ENCODE results near the gene PPOX.

Gene PPOX

DNA sequence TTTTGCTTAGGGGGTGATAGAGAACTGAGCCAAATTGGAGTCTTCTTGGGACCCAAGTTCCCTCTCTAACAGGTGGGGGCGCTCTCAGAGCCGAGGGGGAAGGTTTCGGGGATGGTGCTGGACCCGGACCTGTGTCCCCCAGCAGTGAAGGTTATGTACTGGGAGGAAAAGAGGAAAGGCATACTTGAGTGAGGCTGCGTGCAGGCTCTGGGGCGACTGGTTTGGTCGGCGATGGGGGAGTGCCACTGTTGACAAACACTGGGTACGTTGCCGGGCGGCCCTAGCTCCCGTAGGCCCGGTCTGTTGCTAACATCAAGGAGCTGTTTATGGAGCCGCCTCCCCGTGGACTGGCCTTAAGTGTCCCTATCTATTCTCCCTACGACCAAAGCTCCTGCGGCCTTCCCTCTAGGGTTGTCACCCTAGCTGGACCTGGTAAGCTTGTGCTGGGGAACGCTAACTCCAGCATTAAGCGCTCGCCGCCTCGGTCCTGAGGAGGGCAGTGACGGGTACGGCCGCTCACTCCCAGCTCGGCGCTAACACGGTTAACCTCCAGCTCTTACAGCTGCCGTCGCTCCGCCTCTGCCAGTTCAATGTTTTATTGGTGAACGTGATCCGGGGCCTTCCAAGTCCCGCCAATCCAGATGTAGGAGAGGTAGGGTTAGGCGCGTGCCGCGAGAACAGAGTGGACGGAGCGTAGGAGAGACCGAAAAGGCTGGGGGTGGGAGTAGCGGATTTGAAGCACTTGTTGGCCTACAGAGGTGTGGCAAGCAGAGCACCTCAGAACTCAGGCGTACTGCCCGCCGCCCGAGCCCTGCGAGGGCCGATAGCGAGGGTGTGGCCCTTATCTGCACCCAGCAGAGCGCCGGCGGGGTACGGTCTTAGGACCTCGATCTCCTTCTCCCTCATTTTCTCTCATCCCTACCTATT is at the start of gene PPOX:
Gene PPOX, plus strand, starts transcription at position 685 of the 927 bp plus-strand sequence. CDS start 422 bp downstream, outside the sequence.
- peak; percentile 92 for FAIRE-seq

DNA sequence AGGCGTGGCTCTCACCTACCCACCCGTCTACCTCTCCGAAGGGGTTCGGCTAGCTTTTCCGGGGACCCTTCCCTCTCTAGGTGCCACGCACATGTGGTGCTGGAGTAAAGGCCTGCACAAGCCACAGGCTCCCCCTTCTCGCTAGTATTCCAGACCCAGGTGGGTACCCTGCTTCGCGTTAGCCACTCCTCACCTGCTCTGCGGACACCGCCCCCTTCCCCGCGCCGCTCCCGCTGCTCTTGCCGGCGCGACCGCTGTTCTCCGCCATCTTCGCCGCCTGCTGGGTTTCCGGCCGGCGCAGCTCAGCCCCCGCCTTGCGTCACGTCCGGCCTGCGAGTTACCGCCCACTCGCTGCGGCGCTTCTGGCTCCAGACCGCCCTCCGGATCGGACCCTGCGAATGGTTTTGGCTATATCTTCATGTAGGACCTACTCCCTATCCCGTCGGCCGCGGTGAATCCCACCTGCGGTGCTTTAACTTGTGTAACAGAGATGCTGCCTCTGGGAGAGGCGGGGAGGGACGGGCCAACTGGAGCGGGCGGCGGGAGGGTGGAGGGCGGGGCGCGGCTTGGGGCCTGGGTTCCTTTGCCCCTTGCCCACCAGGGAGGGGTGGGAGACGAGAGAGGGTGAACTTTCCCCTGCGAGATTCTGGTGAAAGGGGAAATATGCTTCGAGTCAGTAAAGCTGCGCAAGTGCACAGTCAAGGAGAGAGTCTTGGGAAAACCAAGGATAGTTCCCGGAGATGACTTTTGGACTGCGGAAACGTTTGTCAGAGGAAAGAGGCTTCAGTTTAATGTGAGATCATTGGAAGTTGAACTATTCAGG is 48.3 kb upstream of the PPOX start, which contains the start of the genes NIT1 and PFDN2:
Gene NIT1, plus strand, starts transcription at position 347 of the 823 bp plus-strand sequence. Its CDS starts 72 bp downstream, at position 419.
Gene PFDN2, minus strand, starts transcription at position 279 of the 823 bp plus-strand sequence. Its CDS starts 11 bp downstream, at position 268.
- FAIRE-seq: no peak

- FAIRE-seq: no peak
Measured at GRCh38 chr1:161119092-161119903, 46.9 kb upstream of the PPOX start.

DNA sequence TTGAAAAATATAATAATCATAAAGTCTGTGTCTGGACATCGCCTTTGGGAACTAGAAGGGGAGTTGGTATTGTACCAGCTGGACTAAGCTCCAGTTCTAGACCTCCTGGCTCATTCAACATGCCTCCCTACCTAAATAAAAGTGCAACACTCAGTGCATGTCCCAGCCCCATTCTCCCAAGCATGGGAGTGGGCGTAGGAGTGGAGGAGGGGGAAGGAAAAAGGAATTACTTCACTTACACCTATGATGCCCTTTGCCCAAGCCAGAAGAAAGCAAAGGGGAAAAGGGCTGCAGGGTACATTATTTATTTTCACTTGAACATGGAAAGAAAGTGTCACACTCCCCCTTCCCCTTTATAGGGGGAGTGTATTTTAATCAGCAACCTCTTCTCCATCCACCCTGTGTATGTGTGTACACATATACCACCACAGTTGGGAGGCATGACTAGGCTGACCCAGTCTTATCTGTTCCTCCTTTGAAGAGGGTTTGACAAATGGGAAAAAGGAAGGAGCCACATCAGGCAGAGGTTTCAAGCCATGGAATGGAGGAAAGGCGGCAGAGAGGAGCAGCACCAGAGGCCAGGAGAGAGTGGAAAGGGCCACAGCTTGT is 45.1 kb upstream of the PPOX start:
- no peak for FAIRE-seq

GRCh38 chr1:161121834-161122233 is 44.4 kb upstream of the PPOX start:
- no peak for FAIRE-seq

DNA sequence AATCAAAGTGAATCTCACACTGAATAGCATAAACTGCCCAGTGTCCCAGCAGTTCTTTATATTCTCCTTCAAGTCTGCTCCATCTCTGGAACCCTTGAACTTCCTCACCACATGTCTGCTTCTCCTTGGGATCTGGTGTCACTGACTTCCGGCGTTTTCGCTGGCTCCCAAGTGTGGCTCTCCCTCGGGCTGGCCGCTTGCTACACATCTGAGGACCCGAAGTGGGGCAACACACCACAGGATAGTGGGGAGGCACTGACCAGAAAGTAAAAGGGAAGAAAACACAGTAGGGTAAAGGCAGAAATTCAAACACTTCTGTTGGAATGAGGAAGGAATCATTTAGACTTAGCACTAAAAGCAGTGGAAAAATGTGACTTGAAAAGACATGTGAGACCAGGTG is 43.3 kb upstream of the PPOX start:
- FAIRE-seq: no peak

DNA sequence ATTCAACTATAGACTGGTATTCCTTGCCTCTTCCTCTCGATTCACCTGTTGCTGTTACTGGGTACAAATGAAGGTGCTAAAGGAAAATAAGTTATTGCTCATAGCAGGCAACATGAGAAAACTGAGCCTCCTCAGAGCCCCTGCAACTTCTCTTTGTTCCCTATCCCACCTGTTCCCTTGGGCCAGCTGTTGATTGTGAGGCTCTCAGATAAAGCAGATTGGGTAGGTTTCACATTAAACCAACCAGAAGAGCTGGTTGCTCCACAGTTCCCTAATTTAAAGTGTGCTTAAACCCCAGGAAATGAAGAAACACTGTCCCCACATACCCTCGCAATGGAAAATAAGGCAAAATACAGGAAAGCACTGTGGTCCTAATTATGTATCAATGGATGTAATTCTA is 38.6 kb upstream of the PPOX start:
- no peak for FAIRE-seq

DNA sequence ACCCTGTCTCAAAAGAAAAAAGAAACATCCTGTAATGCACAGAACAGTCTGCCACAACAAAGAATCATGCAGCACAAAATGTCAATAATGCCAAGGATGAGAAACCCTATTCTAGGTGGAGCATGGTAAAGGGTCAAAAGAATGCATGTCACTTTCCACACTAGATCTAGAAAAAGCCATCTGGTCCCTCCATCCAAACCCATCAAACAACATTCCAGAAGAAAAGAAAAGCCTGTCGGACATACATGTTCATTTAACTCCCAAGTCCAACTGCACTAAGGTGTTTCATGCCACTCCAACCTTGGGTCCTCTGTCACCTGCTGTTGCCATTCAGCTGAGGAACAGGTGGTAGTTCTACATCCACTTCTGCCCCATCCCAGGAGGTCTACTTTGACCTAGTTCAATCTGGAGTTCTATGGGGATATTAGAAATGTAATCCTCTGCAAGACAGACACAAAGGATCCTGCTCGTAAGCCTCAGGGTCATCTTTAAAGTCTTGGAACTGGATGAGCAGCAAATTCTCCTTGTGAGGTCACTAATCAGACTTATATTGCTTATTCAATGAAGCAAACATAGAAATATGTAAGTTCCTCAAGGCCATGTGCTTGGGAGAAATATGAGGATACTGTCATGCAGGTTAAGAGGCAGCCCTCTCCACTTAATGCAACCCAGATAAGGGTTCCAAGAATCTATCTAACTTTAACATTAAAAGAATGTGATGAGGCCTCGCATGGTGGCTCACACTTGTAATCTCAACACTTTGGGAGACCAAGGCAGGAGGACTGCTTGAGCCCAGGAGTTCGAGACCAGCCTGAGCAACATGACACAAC is 37.4 kb upstream of the PPOX start:
- no peak for FAIRE-seq

DNA sequence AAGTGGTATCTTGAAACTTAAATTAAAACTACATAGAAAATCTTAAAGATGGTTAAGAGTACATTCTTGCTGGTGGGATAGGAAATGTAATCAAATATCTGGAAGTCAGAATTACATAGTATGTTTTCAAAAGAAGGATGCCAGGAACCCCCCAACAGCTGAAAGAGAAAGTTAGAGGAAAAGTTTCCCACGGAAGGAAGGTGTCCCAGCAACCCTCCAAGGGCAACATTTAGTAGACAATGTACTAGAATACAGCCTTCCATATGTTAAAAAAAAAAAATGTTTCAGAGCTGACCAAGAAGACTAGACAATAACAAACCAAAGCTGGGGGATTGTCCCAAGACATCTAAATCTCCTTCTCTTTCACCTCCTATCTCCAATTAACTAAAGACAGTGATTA is 36.0 kb upstream of the PPOX start:
- no peak for FAIRE-seq

GRCh38 chr1:161131523-161132409 is 34.5 kb upstream of the PPOX start:
- no peak for FAIRE-seq

GRCh38 chr1:161132410-161133219 is 33.6 kb upstream of the PPOX start, which contains the start of gene DEDD:
Gene DEDD, minus strand, starts transcription at chr1:161132667. Its CDS starts 8,205 bp downstream, at chr1:161124462.
- peak; percentile 64 for FAIRE-seq

DNA sequence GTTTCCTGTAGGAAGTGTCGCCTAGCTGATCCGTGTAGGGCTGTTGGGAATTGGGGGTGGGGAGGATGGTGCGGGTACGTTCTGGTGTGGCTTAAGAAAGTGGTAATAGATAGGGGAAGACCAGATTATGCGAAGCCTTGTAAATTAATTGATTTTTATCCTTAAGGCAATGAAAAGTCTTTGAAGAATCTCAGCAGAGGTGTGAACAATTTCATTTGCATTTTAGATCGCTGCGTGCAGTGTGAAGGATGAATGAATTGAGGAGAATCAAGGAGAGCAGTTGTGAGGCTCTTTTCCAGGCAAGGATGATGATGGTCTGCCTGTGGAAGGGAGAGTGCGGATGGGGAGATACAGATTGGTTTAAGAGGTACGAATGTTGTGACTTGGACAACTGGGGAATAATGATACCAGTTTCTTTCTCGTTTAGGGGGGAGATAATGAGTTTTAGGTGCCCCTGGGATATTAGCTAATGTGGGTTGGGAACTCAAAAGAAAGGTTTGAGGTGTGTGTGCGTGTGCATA is 32.9 kb upstream of the PPOX start:
- FAIRE-seq: no peak

DNA sequence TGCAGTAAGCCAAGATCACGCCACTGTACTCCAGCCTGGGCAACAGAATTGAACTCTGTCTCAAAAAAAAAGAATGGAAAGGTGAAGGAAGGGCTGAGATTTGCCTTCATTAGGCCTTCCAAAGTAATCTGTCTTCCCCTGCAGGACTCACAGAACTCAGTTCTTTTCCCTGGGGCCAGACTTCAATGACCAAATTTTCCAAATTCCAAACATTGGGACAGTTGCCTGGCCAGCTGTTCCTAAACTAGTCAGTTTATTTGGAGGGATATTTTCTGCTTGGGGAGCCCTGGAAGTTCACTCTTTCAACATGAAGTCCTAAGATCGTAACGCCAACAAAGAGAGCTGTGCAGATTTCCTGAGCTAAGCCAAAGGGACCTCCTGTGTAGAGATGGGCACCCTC is 28.3 kb upstream of the PPOX start:
- no peak for FAIRE-seq

GRCh38 chr1:161138431-161138830 is 27.8 kb upstream of the PPOX start:
- no peak for FAIRE-seq

DNA sequence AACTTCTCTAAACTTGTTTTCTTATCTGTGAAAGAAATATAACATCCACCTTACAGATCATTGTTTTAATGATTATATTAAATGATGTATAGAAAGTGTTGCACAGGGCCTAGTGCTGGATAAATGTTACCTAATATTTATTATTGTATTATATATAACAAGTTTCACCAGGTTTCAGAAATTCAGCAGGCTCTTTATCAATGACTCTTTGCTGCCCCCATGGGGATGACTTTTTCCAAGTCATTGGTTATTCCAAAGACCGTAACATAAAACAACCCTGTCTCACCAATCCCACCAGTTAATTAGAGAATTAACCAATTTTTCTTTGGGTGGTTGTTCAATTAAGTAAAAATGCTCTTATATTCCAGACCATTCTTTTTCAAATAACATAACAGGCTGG is 26.5 kb upstream of the PPOX start:
- FAIRE-seq: peak; percentile 45

DNA sequence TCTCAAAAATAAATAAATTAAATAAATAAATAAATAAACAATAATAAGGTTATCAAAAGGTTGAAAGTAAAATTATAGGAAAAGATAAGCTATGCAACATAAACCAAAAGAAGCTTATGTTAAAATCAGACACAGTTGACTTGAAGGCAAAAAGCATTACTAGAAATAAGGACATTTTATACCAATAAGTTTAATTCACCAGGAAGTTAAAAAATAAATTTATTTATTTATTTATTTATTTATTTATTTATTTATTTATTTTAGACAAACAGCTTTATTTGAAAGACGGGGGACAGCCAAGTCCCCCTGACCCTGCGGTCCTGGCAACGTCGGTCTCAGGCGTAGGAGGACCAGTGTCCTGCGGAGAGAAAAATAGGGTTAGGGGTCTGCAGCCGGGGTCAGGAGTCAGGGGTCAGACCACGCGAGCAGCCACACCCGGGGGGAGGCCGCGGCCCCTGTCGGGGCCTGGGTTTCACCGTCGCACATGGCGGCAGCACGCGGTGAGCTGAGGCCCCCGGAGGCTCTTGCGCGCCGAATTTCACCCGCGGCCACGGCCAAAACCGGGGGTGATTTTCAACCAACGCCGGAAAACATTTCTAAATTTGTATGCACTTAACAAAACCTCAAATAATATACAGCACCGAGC is 25.3 kb upstream of the PPOX start:
- FAIRE-seq: no peak

- no peak for FAIRE-seq
Measured at GRCh38 chr1:161145832-161146231, 20.4 kb upstream of the PPOX start.

DNA sequence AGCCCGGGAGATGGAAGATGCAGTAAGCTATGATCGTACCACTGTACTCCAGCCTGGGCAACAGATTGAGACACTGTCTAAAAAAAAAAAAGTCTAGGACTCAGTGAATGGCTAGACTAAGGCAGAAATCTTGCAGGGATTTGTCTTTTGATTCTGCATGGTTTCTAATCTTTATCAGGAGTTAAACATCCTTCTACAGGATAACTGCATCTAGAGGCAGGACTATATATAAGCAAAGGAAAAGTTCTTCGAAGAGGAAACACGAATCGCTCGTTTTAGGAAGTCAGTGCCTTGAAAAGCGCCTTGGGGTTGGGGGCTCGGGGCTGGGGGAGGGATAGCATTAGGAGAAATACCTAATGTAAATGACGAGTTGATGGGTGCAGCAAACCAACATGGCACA is 13.1 kb upstream of the PPOX start:
- FAIRE-seq: no peak

All from endometrium (tissue), 2 donors.